Heart left ventricle (tissue), 13 donors: Measurements from ENCODE around the gene PARVA.

Source experiments
- CTCF ChIP-seq, 12 donors: fragments of 200-600 bp; sonication (generic) in 4 of 12; IDR thresholded peaks; one replicate each; pipeline versions ENCODE4 v1.5.0 to v1.8.0; 2018 to 2022; ENCODE audit warnings: antibody characterized with exemption in 12 of 12, mild to moderate bottlenecking in 5 of 12
- POLR2A ChIP-seq, 2 donors: fragments of 450-650 bp; IDR thresholded peaks; one replicate each; pipeline ENCODE4 v1.6.1; 2017; ENCODE audit warnings: antibody characterized with exemption in 2 of 2, mild to moderate bottlenecking in 2 of 2, moderate library complexity in 2 of 2
- donor health status: ischemic (EF 13 %, LVEDD 7.1; RV severe dilation, severe dysfunction).
- donor health status: DM: no; HTN: yes; CAD: no.
- donor health status: DM: no; HTN: no; CAD: no.
- donor health status: ischemic (EF 25% LVEDD 6.9; RV normal size, moderate dysfunction).
- donor health status: ischemic (EF 25% LVEDD 5.7; RV mildly dilated, moderate dysfunction).
- donor health status: ischemic (EF 35%, LVEDD 5.7; RV mildly dilated, moderate dysfunction).
- donor health status: nonischemic (EF 11% LVEDD 7.7; RV severe dilation, severe dysfunction).
- donor health status: DM: yes; HTN: yes; CAD: no.
- donor health status: PGD.
- donor health status: ischemic (EF 29% LVEDD 5.4; RV normal size, mild dysfunction).
- donor health status: nonischemic (EF 23%, LVEDD 6.1; RV moderate dilation, normal function).

GRCh38 chr11:12528487-12528886 is 151.1 kb downstream of the PARVA start:
- no peak for TF ChIP-seq CTCF (IDR thresholded peaks at IDR 0.05)
- TF ChIP-seq POLR2A (IDR thresholded peaks at IDR 0.05) = no peak
